WTC11 (cell line): Measurements from ENCODE around the gene TPD52L2.

ENCODE experiments used
- ATF1 ChIP-seq: sonication (generic); formaldehyde crosslinking; IDR thresholded peaks from 2 replicates; pipeline ENCODE4 v1.8.1; 2023; ENCODE audit warnings: mild to moderate bottlenecking, moderate library complexity, missing genetic modification reagents
- ELF4 ChIP-seq: sonication (generic); formaldehyde crosslinking; IDR thresholded peaks from 2 replicates; pipeline ENCODE4 v1.8.1; 2022; ENCODE audit warnings: low read depth, mild to moderate bottlenecking, moderate library complexity, missing genetic modification reagents
- HMGA2 ChIP-seq: fragments of 250-450 bp; sonication (Bioruptor Pico); IDR thresholded peaks from 2 replicates; pipeline ENCODE4 v1.4.0; 2021; ENCODE audit warnings: mild to moderate bottlenecking, moderate library complexity
- IRF2 ChIP-seq: sonication (generic); formaldehyde crosslinking; IDR thresholded peaks from 2 replicates; pipeline ENCODE4 v1.8.0; 2022; ENCODE audit warnings: low read depth, missing genetic modification reagents, borderline replicate concordance
- NFE2L1 ChIP-seq: sonication (generic); formaldehyde crosslinking; IDR thresholded peaks from 2 replicates; pipeline ENCODE4 v1.8.1; 2023; ENCODE audit warnings: missing genetic modification reagents
- NR3C1 ChIP-seq: sonication (generic); formaldehyde crosslinking; conservative IDR thresholded peaks from 2 replicates; pipeline ENCODE4 v1.8.1; 2023; ENCODE audit warnings: low read depth, mild to moderate bottlenecking, missing genetic modification reagents
- TCF7 ChIP-seq: sonication (generic); formaldehyde crosslinking; IDR thresholded peaks from 2 replicates; pipeline ENCODE4 v1.8.0; 2022; ENCODE audit warnings: mild to moderate bottlenecking, low read depth, missing genetic modification reagents, moderate library complexity
- TF ChIP-seq, protein P1 (sequence below): fragments of 200-600 bp; IDR thresholded peaks from 2 replicates; pipeline ENCODE4 v1.8.0; 2022; ENCODE audit warnings: antibody characterized with exemption
- TF ChIP-seq, protein P2 (sequence below): sonication (generic); formaldehyde crosslinking; IDR thresholded peaks from 2 replicates; pipeline ENCODE4 v1.8.0; 2022; ENCODE audit warnings: mild to moderate bottlenecking, missing genetic modification reagents
- TF ChIP-seq, protein P3 (sequence below): sonication (generic); formaldehyde crosslinking; IDR thresholded peaks from 2 replicates; pipeline ENCODE4 v1.8.1; 2023; ENCODE audit warnings: mild to moderate bottlenecking, missing genetic modification reagents, moderate library complexity
- TF ChIP-seq, protein P4 (sequence below): sonication (generic); formaldehyde crosslinking; IDR thresholded peaks from 2 replicates; pipeline ENCODE4 v1.8.1; 2023; ENCODE audit warnings: mild to moderate bottlenecking, missing genetic modification reagents, borderline replicate concordance

DNA sequence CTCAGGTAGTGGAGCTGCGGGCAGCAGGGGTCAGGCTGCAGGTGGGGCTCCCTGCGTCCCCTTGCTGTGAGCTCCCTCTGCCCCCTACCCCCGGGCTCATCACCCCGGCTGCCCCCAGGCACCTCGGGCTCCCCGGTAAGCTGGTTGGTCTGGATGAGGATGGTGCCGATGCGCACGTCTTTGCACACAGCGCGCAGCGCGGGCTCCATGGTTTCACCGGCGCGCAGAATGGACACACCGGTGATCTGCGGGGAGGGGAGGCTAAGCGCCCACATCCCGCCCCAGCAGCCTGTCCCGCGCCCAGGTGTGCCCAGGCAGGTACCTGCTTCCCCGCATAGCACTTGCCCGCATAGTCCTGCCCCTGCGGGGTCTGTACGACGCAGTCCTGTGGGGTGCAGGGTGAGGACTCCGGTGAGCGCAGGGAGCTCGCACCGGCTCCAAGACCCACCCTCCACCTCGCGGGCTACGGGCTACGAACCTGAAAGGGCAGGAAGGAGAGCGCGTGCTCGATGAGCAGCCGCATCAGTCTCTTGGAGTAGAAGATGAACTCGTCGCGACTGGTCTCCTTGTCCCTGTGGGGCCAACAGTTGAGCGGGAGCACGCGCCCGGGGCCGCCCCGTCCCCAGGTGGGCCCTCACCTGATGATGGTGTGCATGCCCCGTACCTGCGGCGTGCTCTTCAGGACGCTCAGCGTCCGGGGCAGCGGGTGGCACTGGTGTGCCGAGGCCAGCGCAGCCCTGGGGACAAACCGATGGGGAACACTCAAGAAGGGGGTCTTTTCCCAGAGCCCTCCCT, 75.6 kb downstream of the TPD52L2 start:
- TF ChIP-seq, protein P1, sequence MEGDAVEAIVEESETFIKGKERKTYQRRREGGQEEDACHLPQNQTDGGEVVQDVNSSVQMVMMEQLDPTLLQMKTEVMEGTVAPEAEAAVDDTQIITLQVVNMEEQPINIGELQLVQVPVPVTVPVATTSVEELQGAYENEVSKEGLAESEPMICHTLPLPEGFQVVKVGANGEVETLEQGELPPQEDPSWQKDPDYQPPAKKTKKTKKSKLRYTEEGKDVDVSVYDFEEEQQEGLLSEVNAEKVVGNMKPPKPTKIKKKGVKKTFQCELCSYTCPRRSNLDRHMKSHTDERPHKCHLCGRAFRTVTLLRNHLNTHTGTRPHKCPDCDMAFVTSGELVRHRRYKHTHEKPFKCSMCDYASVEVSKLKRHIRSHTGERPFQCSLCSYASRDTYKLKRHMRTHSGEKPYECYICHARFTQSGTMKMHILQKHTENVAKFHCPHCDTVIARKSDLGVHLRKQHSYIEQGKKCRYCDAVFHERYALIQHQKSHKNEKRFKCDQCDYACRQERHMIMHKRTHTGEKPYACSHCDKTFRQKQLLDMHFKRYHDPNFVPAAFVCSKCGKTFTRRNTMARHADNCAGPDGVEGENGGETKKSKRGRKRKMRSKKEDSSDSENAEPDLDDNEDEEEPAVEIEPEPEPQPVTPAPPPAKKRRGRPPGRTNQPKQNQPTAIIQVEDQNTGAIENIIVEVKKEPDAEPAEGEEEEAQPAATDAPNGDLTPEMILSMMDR, result no peak
- TF ChIP-seq ELF4 (CRISPR knock-in tag) (no peak), NR3C1 (CRISPR knock-in tag) (no peak), NFE2L1 (CRISPR knock-in tag) (no peak), IRF2 (CRISPR knock-in tag) (no peak), TCF7 (CRISPR knock-in tag) (no peak), ATF1 (CRISPR knock-in tag) (no peak), HMGA2 (CRISPR knock-in tag) (no peak)
- TF ChIP-seq, protein P2, sequence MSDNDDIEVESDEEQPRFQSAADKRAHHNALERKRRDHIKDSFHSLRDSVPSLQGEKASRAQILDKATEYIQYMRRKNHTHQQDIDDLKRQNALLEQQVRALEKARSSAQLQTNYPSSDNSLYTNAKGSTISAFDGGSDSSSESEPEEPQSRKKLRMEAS (CRISPR knock-in tag), result no peak
- TF ChIP-seq, protein P3, sequence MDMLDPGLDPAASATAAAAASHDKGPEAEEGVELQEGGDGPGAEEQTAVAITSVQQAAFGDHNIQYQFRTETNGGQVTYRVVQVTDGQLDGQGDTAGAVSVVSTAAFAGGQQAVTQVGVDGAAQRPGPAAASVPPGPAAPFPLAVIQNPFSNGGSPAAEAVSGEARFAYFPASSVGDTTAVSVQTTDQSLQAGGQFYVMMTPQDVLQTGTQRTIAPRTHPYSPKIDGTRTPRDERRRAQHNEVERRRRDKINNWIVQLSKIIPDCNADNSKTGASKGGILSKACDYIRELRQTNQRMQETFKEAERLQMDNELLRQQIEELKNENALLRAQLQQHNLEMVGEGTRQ (CRISPR knock-in tag), result no peak
- TF ChIP-seq, protein P4, sequence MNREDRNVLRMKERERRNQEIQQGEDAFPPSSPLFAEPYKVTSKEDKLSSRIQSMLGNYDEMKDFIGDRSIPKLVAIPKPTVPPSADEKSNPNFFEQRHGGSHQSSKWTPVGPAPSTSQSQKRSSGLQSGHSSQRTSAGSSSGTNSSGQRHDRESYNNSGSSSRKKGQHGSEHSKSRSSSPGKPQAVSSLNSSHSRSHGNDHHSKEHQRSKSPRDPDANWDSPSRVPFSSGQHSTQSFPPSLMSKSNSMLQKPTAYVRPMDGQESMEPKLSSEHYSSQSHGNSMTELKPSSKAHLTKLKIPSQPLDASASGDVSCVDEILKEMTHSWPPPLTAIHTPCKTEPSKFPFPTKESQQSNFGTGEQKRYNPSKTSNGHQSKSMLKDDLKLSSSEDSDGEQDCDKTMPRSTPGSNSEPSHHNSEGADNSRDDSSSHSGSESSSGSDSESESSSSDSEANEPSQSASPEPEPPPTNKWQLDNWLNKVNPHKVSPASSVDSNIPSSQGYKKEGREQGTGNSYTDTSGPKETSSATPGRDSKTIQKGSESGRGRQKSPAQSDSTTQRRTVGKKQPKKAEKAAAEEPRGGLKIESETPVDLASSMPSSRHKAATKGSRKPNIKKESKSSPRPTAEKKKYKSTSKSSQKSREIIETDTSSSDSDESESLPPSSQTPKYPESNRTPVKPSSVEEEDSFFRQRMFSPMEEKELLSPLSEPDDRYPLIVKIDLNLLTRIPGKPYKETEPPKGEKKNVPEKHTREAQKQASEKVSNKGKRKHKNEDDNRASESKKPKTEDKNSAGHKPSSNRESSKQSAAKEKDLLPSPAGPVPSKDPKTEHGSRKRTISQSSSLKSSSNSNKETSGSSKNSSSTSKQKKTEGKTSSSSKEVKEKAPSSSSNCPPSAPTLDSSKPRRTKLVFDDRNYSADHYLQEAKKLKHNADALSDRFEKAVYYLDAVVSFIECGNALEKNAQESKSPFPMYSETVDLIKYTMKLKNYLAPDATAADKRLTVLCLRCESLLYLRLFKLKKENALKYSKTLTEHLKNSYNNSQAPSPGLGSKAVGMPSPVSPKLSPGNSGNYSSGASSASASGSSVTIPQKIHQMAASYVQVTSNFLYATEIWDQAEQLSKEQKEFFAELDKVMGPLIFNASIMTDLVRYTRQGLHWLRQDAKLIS (CRISPR knock-in tag), result no peak
